Endothelial cell of umbilical vein (primary cell): ENCODE data around the gene RHOH. TPM values are rescaled to one million over a fixed set of nuclear protein-coding genes. Genes with fewer than 3 reads are reported as not detected.

Experiments used
- BruUV-seq: library from RNA; stranded (reverse); fragments of 400-500 nt; replicated peaks from 2 replicates; lab custom pipeline; 2021; lab: Mats Ljungman, UMichigan
- CTCF ChIA-PET: fragments of 300-600, 350-600 bp; sonication (Branson Sonifier 250); formaldehyde crosslinking; loops from one replicate; lab custom pipeline; 2021; ENCODE audit warnings: antibody characterized with exemption, inconsistent platforms; lab: Charles Lee
- POLR2A ChIA-PET: fragments of 300-600, 350-600 bp; sonication (Branson Sonifier 250); formaldehyde crosslinking; loops from one replicate; lab custom pipeline; 2021; ENCODE audit warnings: antibody characterized with exemption, inconsistent platforms; lab: Charles Lee
- DNase-seq: peaks from one replicate; pipeline ENCODE4 v3.0.0-alpha.2; 2011; ENCODE audit warnings: low read depth, low spot score
- FAIRE-seq: peaks from 2 replicates; lab custom pipeline; 2011; peaks lifted over from hg19 to GRCh38; lab: Jason Lieb, UNC
- H2AFZ ChIP-seq: 2 replicates; pipeline ENCODE4 v1.6.0; 2012; ENCODE audit warnings: low read depth, low read length, control low read depth, inconsistent platforms
- H3K27ac ChIP-seq: 2 replicates; pipeline ENCODE4 v1.5.1; 2011; ENCODE audit warnings: low read depth, mild to moderate bottlenecking, control low read depth, low read length, moderate library complexity; ENCODE audit not compliant: insufficient read depth
- H3K27me3 ChIP-seq, 2 experiments: 2 replicates each; pipeline versions ENCODE4 v1.6.0 to v1.6.1; 2011; ENCODE audit warnings: low read length in 2 of 2, mixed read lengths in 1 of 2; ENCODE audit not compliant: control insufficient read depth in 2 of 2, insufficient read depth in 2 of 2
- H3K36me3 ChIP-seq, 2 experiments: 2 replicates in 1 of 2; 3 replicates in 1 of 2; pipeline ENCODE4 v1.5.1; 2011; ENCODE audit warnings: low read length in 2 of 2, mild to moderate bottlenecking in 1 of 2, moderate library complexity in 1 of 2; ENCODE audit not compliant: control insufficient read depth in 2 of 2, insufficient read depth in 2 of 2; ENCODE audit errors: extremely low read depth in 1 of 2
- H3K4me1 ChIP-seq: 3 replicates; pipeline ENCODE4 v1.5.1; 2011; ENCODE audit warnings: mild to moderate bottlenecking, low read length; ENCODE audit not compliant: control insufficient read depth, insufficient read depth; ENCODE audit errors: extremely low read depth
- H3K4me2 ChIP-seq: 2 replicates; pipeline ENCODE4 v1.6.1; 2011; ENCODE audit warnings: low read length, control low read depth, mixed read lengths; ENCODE audit not compliant: insufficient read depth
- H3K4me3 ChIP-seq, 3 experiments: fragments of 200-600 bp in 1 of 3; sonication (generic), shearing (Covaris generic) in 1 of 3; replicated peaks in 1 of 3; 2 replicates each; pipeline ENCODE4 v1.5.1; 2011 to 2016; ENCODE audit warnings: control low read depth in 3 of 3, low read length in 3 of 3, mild to moderate bottlenecking in 2 of 3, inconsistent platforms in 1 of 3, low read depth in 1 of 3, moderate library complexity in 1 of 3; ENCODE audit not compliant: insufficient read depth in 1 of 3
- H3K79me2 ChIP-seq: 2 replicates; pipeline ENCODE4 v1.6.0; 2012; ENCODE audit warnings: low read length, inconsistent platforms; ENCODE audit not compliant: control insufficient read depth, insufficient read depth
- H3K9ac ChIP-seq: replicated peaks from 2 replicates; pipeline ENCODE3; 2011; ENCODE audit warnings: low read length, control low read depth; ENCODE audit not compliant: insufficient read depth; ENCODE audit errors: extremely low read depth
- H3K9me1 ChIP-seq: replicated peaks from 3 replicates; pipeline ENCODE4 v1.6.0; 2011; ENCODE audit warnings: mild to moderate bottlenecking, low read length; ENCODE audit not compliant: control insufficient read depth, insufficient read depth; ENCODE audit errors: extremely low read depth
- H3K9me3 ChIP-seq: replicated peaks from 2 replicates; pipeline ENCODE4 v1.5.1; 2012; ENCODE audit warnings: low read length, inconsistent platforms; ENCODE audit not compliant: control insufficient read depth, insufficient read depth
- H4K20me1 ChIP-seq: replicated peaks from 2 replicates; pipeline ENCODE3; 2011; ENCODE audit warnings: mild to moderate bottlenecking, low read length; ENCODE audit not compliant: control insufficient read depth, insufficient read depth; ENCODE audit errors: extremely low read depth
- CTCF ChIP-seq, 2 donors: IDR thresholded peaks; 1 replicate in 1 of 2; 2 replicates in 1 of 2; pipeline ENCODE4 v1.5.1; 2011; ENCODE audit warnings: low read length in 2 of 2, mild to moderate bottlenecking in 2 of 2, moderate library complexity in 2 of 2, control low read depth in 1 of 2, inconsistent platforms in 1 of 2, low read depth in 1 of 2; ENCODE audit not compliant: insufficient read depth in 1 of 2; ENCODE audit errors: extremely low read depth in 1 of 2
- EZH2 ChIP-seq: IDR thresholded peaks from 2 replicates; pipeline ENCODE4 v1.6.1; 2012; ENCODE audit warnings: borderline replicate concordance, low read depth, mild to moderate bottlenecking, moderate library complexity, low read length, inconsistent platforms; ENCODE audit not compliant: severe bottlenecking
- FOS ChIP-seq: IDR thresholded peaks from 2 replicates; pipeline ENCODE4 v1.6.1; 2011; ENCODE audit warnings: mild to moderate bottlenecking, low read length, moderate library complexity, borderline replicate concordance; ENCODE audit not compliant: insufficient read depth
- GATA2 ChIP-seq: IDR thresholded peaks from 2 replicates; pipeline ENCODE4 v1.7.0; 2011; ENCODE audit warnings: low read depth, mild to moderate bottlenecking, moderate library complexity, mixed read lengths, low read length; ENCODE audit not compliant: insufficient read length, insufficient read depth
- JUN ChIP-seq: IDR thresholded peaks from 2 replicates; pipeline ENCODE4 v1.6.1; 2011; ENCODE audit warnings: borderline replicate concordance, low read depth; ENCODE audit not compliant: insufficient read length, insufficient read depth
- MAX ChIP-seq: IDR thresholded peaks from 2 replicates; pipeline ENCODE4 v1.6.1; 2011; ENCODE audit not compliant: insufficient read depth, insufficient read length
- MYC ChIP-seq: IDR thresholded peaks from one replicate; pipeline ENCODE4 v1.6.1; 2011; ENCODE audit warnings: mild to moderate bottlenecking, low read depth, low read length
- POLR2A ChIP-seq: IDR thresholded peaks from 2 replicates; pipeline ENCODE4 v1.6.1; 2012; ENCODE audit warnings: low read depth, mild to moderate bottlenecking, control low read depth, low read length
- POLR2AphosphoS5 ChIP-seq: IDR thresholded peaks from 2 replicates; pipeline ENCODE4 v1.6.1; 2012; ENCODE audit warnings: low read depth, mild to moderate bottlenecking, control low read depth, low read length, moderate library complexity; ENCODE audit not compliant: insufficient read depth
- dilution Hi-C: fragments of 300-500 bp; cut with MboI; formaldehyde crosslinking; loops from one replicate; pipeline ENCODE4 v1.15.0; 2019; ENCODE audit warnings: low sequenced_read_pairs; ENCODE audit not compliant: extremely low pct_ligation_motif_present
- intact Hi-C: fragments of 100-400 bp; cut with micrococcal nuclease; formaldehyde crosslinking; loops from one replicate; pipeline ENCODE4 v1.10.0; 2022
- polyA plus RNA-seq, 4 experiments: library from polyadenylated mRNA; depleted of rRNA in 3 of 4; stranded (reverse) in 3 of 4; unstranded in 1 of 4; fragments of >200 nt; gene quantifications; 2 replicates each; pipeline versions ENCODE4 v1.2.1 to v1.2.3, GENCODE V29; 2011 to 2012; ENCODE audit warnings: missing spikeins in 1 of 4
- total RNA-seq: library from RNA; stranded (reverse); gene quantifications from 2 replicates; pipeline ENCODE4 v1.2.3, GENCODE V29; 2021

The RHOH gene
- total and polyA plus RNA-seq, 2 donors (not counting 3 experiments of a cell fraction or from before 2014, with no cell fraction given): not detected

GRCh38 chr4:40261231-40262076 is 64.6 kb downstream of the RHOH start:
- Histone ChIP-seq H3K79me2 (no peaks in the 10 kb centered on the region), H3K9me3 (no peaks in the 10 kb centered on the region), H3K27me3 (no peaks in the 10 kb centered on the region), H3K9ac (no peak overlapping the region), H3K36me3 (no peaks in the 10 kb centered on the region), H3K9me1 (no peaks in the 10 kb centered on the region), H2AFZ (no peak overlapping the region), H3K27ac (no peak overlapping the region), H3K4me2 (no peak overlapping the region), H4K20me1 (no peaks in the 10 kb centered on the region), H3K4me3 (no peak overlapping the region), H3K4me1 (peaks cover 3% of the 10 kb centered on the region)
- no TSS peak for BruUV-seq
- TF ChIP-seq MYC (no peak), JUN (no peak), POLR2A (no peak), CTCF (IDR thresholded peaks at IDR 0.05; ENCODE audit: extremely low read depth in 1 of 2, insufficient read depth in 1 of 2, low read depth in 1 of 2, low read length in 2 of 2) (no peak), GATA2 (no peak), MAX (no peak), FOS (no peak), EZH2 (no peak), POLR2AphosphoS5 (no peak)
- no peak for DNase-seq
- ChIA-PET POLR2A (no interaction called here), CTCF (interaction anchor here (1.0 kb wide), 1 partner anchor 56 kb away, joined by 3 read pairs; no protein-coding TSS in a partner anchor)
- dilution Hi-C loops: no loop called here
- intact Hi-C loops: no loop called here
- FAIRE-seq: no peak
